Thyroid gland (tissue), 4 donors: ENCODE results near the gene MNAT1. TPM values are rescaled to one million over a fixed set of nuclear protein-coding genes. Genes with fewer than 3 reads are reported as not detected.

Experiments used
- DNase-seq, 2 donors: peaks; one replicate each; pipeline ENCODE4 v3.0.0-alpha.2; 2019
- H3K27ac ChIP-seq, 3 donors: fragments of 200-600 bp; sonication (generic); 1 replicate in 2 of 3; 2 replicates in 1 of 3; pipeline ENCODE4 v1.5.1; 2016 to 2019; ENCODE audit warnings: mild to moderate bottlenecking in 1 of 3, moderate library complexity in 1 of 3
- H3K27me3 ChIP-seq: fragments of 200-600 bp; sonication (generic); one replicate; pipeline ENCODE4 v1.5.1; 2019
- H3K36me3 ChIP-seq, 2 donors: fragments of 200-600 bp; sonication (generic); one replicate each; pipeline ENCODE4 v1.5.1; 2016 to 2019
- H3K4me1 ChIP-seq, 2 donors: fragments of 200-600 bp; sonication (generic); one replicate each; pipeline ENCODE4 v1.5.1; 2017 to 2019
- H3K4me3 ChIP-seq, 3 donors: fragments of 200-600 bp; sonication (generic); replicated peaks in 1 of 3; 1 replicate in 2 of 3; 2 replicates in 1 of 3; pipeline ENCODE4 v1.5.1; 2016; ENCODE audit warnings: mild to moderate bottlenecking in 1 of 3
- H3K9me3 ChIP-seq: fragments of 200-600 bp; sonication (generic); one replicate; pipeline ENCODE4 v1.5.1; 2017
- CTCF ChIP-seq, 6 experiments: fragments of 200-600 bp in 3 of 6; fragments of 450-650 bp in 3 of 6; sonication (generic) in 3 of 6; IDR thresholded peaks; one replicate each; pipeline ENCODE4 v1.5.1; 2016 to 2019; ENCODE audit warnings: antibody characterized with exemption in 6 of 6, mild to moderate bottlenecking in 2 of 6, inconsistent platforms in 1 of 6, moderate library complexity in 1 of 6
- POLR2A ChIP-seq, 2 donors: fragments of 450-650 bp; IDR thresholded peaks; one replicate each; pipeline ENCODE4 v1.6.1; 2017; ENCODE audit warnings: antibody characterized with exemption in 2 of 2, mild to moderate bottlenecking in 2 of 2, moderate library complexity in 1 of 2
- WGBS, 2 donors: methylation state at CpG; one replicate each; pipeline ENCODE4 v1.1.5; 2017; 5-methylcytosine and 5-hydroxymethylcytosine counted together
- intact Hi-C: fragments of 100-400 bp; cut with DNase I; formaldehyde crosslinking; loops from one replicate; pipeline ENCODE4 v1.15.1; 2023
- total RNA-seq, 4 donors: library from RNA; depleted of rRNA; stranded (reverse); fragments of >200 nt; gene quantifications; one replicate each; pipeline ENCODE4 v1.2.3, GENCODE V29; 2016

The MNAT1 gene
- total RNA-seq, 4 donors from 2014 or later = 35.4 to 58.8 (median 47.8) TPM

GRCh38 chr14:60705100-60705499, 29.5 kb upstream of the MNAT1 start:
- Histone ChIP-seq H3K27me3 (no peaks in the 10 kb centered on the region), H3K4me1 (no peaks in the 10 kb centered on the region), H3K4me3 (no peak overlapping the region), H3K27ac (no peak overlapping the region), H3K9me3 (no peaks in the 10 kb centered on the region), H3K36me3 (no peaks in the 10 kb centered on the region)
- DNase-seq = no peak
- intact Hi-C loops = no loop called here
- TF ChIP-seq POLR2A (IDR thresholded peaks at IDR 0.05) (no peak), CTCF (IDR thresholded peaks at IDR 0.05) (no peak)

- WGBS, 2 donors = 94 to 96% methylated on average over 3 of the region's 3 CpGs
- Histone ChIP-seq H3K27ac (no peak overlapping the region), H3K4me1 (no peaks in the 10 kb centered on the region), H3K27me3 (no peaks in the 10 kb centered on the region), H3K4me3 (no peak overlapping the region), H3K36me3 (no peaks in the 10 kb centered on the region), H3K9me3 (no peaks in the 10 kb centered on the region)
- no peak for DNase-seq
- intact Hi-C loops = no loop called here
- TF ChIP-seq CTCF (IDR thresholded peaks at IDR 0.05) (no peak), POLR2A (IDR thresholded peaks at IDR 0.05) (no peak)
These were observed 26.7 kb upstream of the MNAT1 start for GRCh38 chr14:60707858-60708257.

- DNase-seq = no peak
- Histone ChIP-seq H3K27me3 (no peaks in the 10 kb centered on the region), H3K36me3 (no peaks in the 10 kb centered on the region), H3K4me1 (no peaks in the 10 kb centered on the region), H3K27ac (no peak overlapping the region), H3K4me3 (no peak overlapping the region), H3K9me3 (no peaks in the 10 kb centered on the region)
- intact Hi-C loops = no loop called here
- TF ChIP-seq POLR2A (IDR thresholded peaks at IDR 0.05) (no peak), CTCF (IDR thresholded peaks at IDR 0.05) (no peak)
These were observed 24.1 kb upstream of the MNAT1 start for GRCh38 chr14:60710494-60710893.

- WGBS, 2 donors = 93 to 94% methylated on average over 6 of the region's 6 CpGs
- H3K27ac ChIP-seq = no peak overlapping the region
- no peak for TF ChIP-seq CTCF (IDR thresholded peaks at IDR 0.05)
- no peak for TF ChIP-seq POLR2A (IDR thresholded peaks at IDR 0.05)
- no peak for DNase-seq
- H3K4me1 ChIP-seq = no peaks in the 10 kb centered on the region
- H3K36me3 ChIP-seq = peaks cover 0 to 4% of the 10 kb centered on the region in 2 donors
- no peaks in the 10 kb centered on the region for H3K9me3 ChIP-seq
- H3K27me3 ChIP-seq = no peaks in the 10 kb centered on the region
- intact Hi-C loops = no loop called here
- no peak overlapping the region for H3K4me3 ChIP-seq
These were observed 21.0 kb upstream of the MNAT1 start for GRCh38 chr14:60713513-60713912.

GRCh38 chr14:60720391-60720790, 14.2 kb upstream of the MNAT1 start:
- H3K27me3 ChIP-seq = no peaks in the 10 kb centered on the region
- intact Hi-C loops = no loop called here
- WGBS, 2 donors = 78 to 92% methylated on average over 1 of the region's 1 CpG
- no peak overlapping the region for H3K27ac ChIP-seq
- H3K36me3 ChIP-seq = peaks cover 0 to 4% of the 10 kb centered on the region in 2 donors
- H3K4me3 ChIP-seq = no peak overlapping the region
- no peaks in the 10 kb centered on the region for H3K9me3 ChIP-seq
- no peak for DNase-seq
- TF ChIP-seq CTCF (IDR thresholded peaks at IDR 0.05) (no peak), POLR2A (IDR thresholded peaks at IDR 0.05) (no peak)
- H3K4me1 ChIP-seq = peaks cover 7 to 9% of the 10 kb centered on the region in 2 donors
